PC-3 (cell line): ENCODE measurements around the gene CEP131. TPM values are rescaled to one million over a fixed set of nuclear protein-coding genes. Genes with fewer than 3 reads are reported as not detected.

Experiments
- ATAC-seq: fragments of 200-7000 bp; cut with Tn5 transposase; 2 replicates; pipeline ENCODE4 v1.9.1; 2020; ENCODE audit warnings: mild to moderate bottlenecking, moderate library complexity
- BruUV-seq: library from RNA; stranded (reverse); fragments of 400-500 nt; replicated peaks from 2 replicates; lab custom pipeline; 2021; lab: Mats Ljungman, UMichigan
- CTCF ChIA-PET: fragments of 300-600 bp; sonication (Branson Sonifier 250); formaldehyde crosslinking; loops from one replicate; lab custom pipeline; 2022; ENCODE audit warnings: antibody characterized with exemption; lab: Charles Lee
- POLR2A ChIA-PET: fragments of 300-600 bp; sonication (Branson Sonifier 250); formaldehyde crosslinking; loops from one replicate; lab custom pipeline; 2022; ENCODE audit warnings: antibody characterized with exemption; ENCODE audit not compliant: unreplicated experiment; lab: Charles Lee
- DNase-seq: peaks from one replicate; pipeline ENCODE4 v3.0.0-alpha.2; 2015
- H2AFZ ChIP-seq: fragments of 300-600 bp; sonication (generic); 2 replicates; pipeline ENCODE4 v1.6.0; 2016; ENCODE audit warnings: antibody characterized with exemption, low read length
- H3F3A ChIP-seq: fragments of 300-600 bp; sonication (generic); one replicate; pipeline ENCODE4 v1.6.0; 2017; ENCODE audit warnings: antibody characterized with exemption, low read length, control low read depth, mild to moderate bottlenecking; ENCODE audit not compliant: unreplicated experiment
- H3K27ac ChIP-seq: fragments of 300-600 bp; sonication (generic); 2 replicates; pipeline ENCODE4 v1.5.1; 2016; ENCODE audit warnings: mild to moderate bottlenecking, low read length
- H3K27me3 ChIP-seq: fragments of 300-600 bp; sonication (generic); 2 replicates; pipeline ENCODE4 v1.6.1; 2016; ENCODE audit warnings: low read length, mixed read lengths
- H3K36me3 ChIP-seq: fragments of 300-600 bp; sonication (generic); 2 replicates; pipeline ENCODE4 v1.6.1; 2016; ENCODE audit warnings: low read depth, mixed run types, low read length, mixed read lengths
- H3K4me1 ChIP-seq: fragments of 300-600 bp; sonication (generic); 2 replicates; pipeline ENCODE4 v1.5.1; 2016; ENCODE audit warnings: low read length; ENCODE audit not compliant: insufficient read depth
- H3K4me2 ChIP-seq: fragments of 300-600 bp; sonication (generic); 2 replicates; pipeline ENCODE4 v1.6.0; 2016; ENCODE audit warnings: low read length
- H3K4me3 ChIP-seq: fragments of 300-600 bp; sonication (generic); 2 replicates; pipeline ENCODE4 v1.5.1; 2016; ENCODE audit warnings: mild to moderate bottlenecking, low read length, mixed read lengths
- H3K79me2 ChIP-seq: fragments of 300-600 bp; sonication (generic); 2 replicates; pipeline ENCODE4 v1.6.1; 2017; ENCODE audit warnings: low read length, mixed read lengths
- H3K9ac ChIP-seq: fragments of 300-600 bp; sonication (generic); 2 replicates; pipeline ENCODE4 v1.6.0; 2016; ENCODE audit warnings: mild to moderate bottlenecking, low read length
- H3K9me2 ChIP-seq: fragments of 300-600 bp; sonication (generic); replicated peaks from 2 replicates; pipeline ENCODE4 v1.6.1; 2016; ENCODE audit warnings: mixed run types, low read length, mixed read lengths
- H3K9me3 ChIP-seq: fragments of 300-600 bp; sonication (generic); 2 replicates; pipeline ENCODE4 v1.6.1; 2016; ENCODE audit warnings: low read length, mixed read lengths
- H4K20me1 ChIP-seq: fragments of 300-600 bp; sonication (generic); 2 replicates; pipeline ENCODE4 v1.6.1; 2016; ENCODE audit warnings: low read length, mixed read lengths
- CTCF ChIP-seq: fragments of 300-600 bp; sonication (generic); conservative IDR thresholded peaks from 2 replicates; pipeline ENCODE4 v1.5.1; 2017; ENCODE audit warnings: antibody characterized with exemption, low read depth, mild to moderate bottlenecking, low read length
- EZH2 ChIP-seq: fragments of 300-600 bp; sonication (generic); IDR thresholded peaks from one replicate; pipeline ENCODE4 v1.6.1; 2017; ENCODE audit warnings: antibody characterized with exemption, mild to moderate bottlenecking, low read length; ENCODE audit not compliant: unreplicated experiment
- EZH2phosphoT487 ChIP-seq: fragments of 300-600 bp; sonication (generic); IDR thresholded peaks from 2 replicates; pipeline ENCODE4 v1.6.1; 2018; ENCODE audit warnings: mild to moderate bottlenecking, antibody characterized with exemption, low read length, borderline replicate concordance
- intact Hi-C: fragments of 100-400 bp; cut with micrococcal nuclease; formaldehyde crosslinking; loops from 2 replicates; pipeline ENCODE4 v1.9.0; 2023
- total RNA-seq: library from RNA; depleted of rRNA; stranded (reverse); fragments of >200 nt; gene quantifications from 2 replicates; pipeline ENCODE4 v1.2.3, GENCODE V29; 2014

The CEP131 gene
- total RNA-seq, 1 experiment from 2014 or later, result 32.1 TPM

- no peaks in the 10 kb centered on the region for H3K79me2 ChIP-seq
- no peaks in the 10 kb centered on the region for H4K20me1 ChIP-seq
- no peak overlapping the region for H3K27ac ChIP-seq
- H3K36me3 ChIP-seq, result no peaks in the 10 kb centered on the region; the same call in 1 of the 2 replicates
- no peak overlapping the region for H3K4me3 ChIP-seq
- CTCF ChIA-PET, result no interaction called here
- no peak for DNase-seq
- POLR2A ChIA-PET, result no interaction called here
- intact Hi-C loops, result no loop called here
- H3F3A ChIP-seq, result no peaks in the 10 kb centered on the region
- H3K9me3 ChIP-seq, result no peaks in the 10 kb centered on the region
- BruUV-seq, result no TSS peak
- TF ChIP-seq CTCF, result no peak
- TF ChIP-seq EZH2phosphoT487, result no peak
- TF ChIP-seq EZH2, result no peak
- H2AFZ ChIP-seq, result no peak overlapping the region
- H3K9ac ChIP-seq, result no peak overlapping the region
- no peak overlapping the region for H3K4me2 ChIP-seq
- no peaks in the 10 kb centered on the region for H3K4me1 ChIP-seq
- H3K9me2 ChIP-seq, result no peaks in the 10 kb centered on the region
- H3K27me3 ChIP-seq, result no peaks in the 10 kb centered on the region
- ATAC-seq, result no peak
These were observed 23.8 kb downstream of the CEP131 start for GRCh38 chr17:81198826-81199481.

DNA sequence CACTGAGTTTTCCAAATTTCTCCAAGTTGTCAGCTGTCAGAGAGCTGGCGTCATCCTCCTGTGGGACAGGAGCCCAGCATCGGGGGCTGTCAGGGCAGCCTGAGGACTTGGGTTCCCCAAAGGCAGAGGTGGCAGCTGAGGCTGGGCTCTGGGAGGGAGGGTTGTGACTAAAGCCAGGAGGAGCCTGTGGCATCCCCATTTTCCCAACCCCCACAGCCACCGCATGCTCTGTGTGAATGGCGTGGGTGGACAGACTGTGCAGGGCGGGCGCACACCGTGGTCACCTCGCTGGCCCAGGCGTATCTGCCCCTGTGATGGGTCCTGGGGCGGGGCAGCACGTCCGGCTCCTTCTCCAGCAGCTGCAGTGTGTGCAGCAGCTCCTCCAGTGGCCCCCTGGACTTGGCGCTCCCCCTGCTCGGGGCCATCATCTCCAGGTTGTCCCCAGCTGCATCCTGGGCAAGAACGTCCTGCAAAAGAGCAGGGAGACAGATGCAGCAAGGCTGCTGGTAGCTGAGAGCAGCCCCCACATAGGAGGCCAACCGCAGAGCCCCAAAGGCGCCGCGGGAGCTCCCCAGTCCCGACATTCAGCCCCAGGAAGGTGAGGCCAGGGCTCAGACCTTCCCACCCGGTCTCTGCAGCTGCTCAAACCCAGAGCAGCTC, 24.8 kb downstream of the CEP131 start:
- no peaks in the 10 kb centered on the region for H3F3A ChIP-seq
- H3K9ac ChIP-seq, result no peak overlapping the region
- H2AFZ ChIP-seq, result no peak overlapping the region
- no peaks in the 10 kb centered on the region; the same call in 1 of the 2 replicates for H3K36me3 ChIP-seq
- no peaks in the 10 kb centered on the region for H3K4me1 ChIP-seq
- no peaks in the 10 kb centered on the region for H3K9me3 ChIP-seq
- no peak for TF ChIP-seq EZH2
- no peaks in the 10 kb centered on the region for H4K20me1 ChIP-seq
- no peaks in the 10 kb centered on the region for H3K9me2 ChIP-seq
- no peak overlapping the region for H3K27ac ChIP-seq
- H3K27me3 ChIP-seq, result no peaks in the 10 kb centered on the region
- no peak overlapping the region for H3K4me3 ChIP-seq
- H3K79me2 ChIP-seq, result no peaks in the 10 kb centered on the region
- ChIA-PET CTCF (no interaction called here), POLR2A (no interaction called here)
- no peak for DNase-seq
- no TSS peak for BruUV-seq
- H3K4me2 ChIP-seq, result no peak overlapping the region
- ATAC-seq, result no peak
- intact Hi-C loops, result no loop called here

- intact Hi-C loops, result no loop called here
- Histone ChIP-seq H3K27me3 (no peaks in the 10 kb centered on the region), H3K4me1 (no peaks in the 10 kb centered on the region), H2AFZ (no peak overlapping the region), H3K27ac (no peak overlapping the region), H3K4me2 (no peak overlapping the region), H3K9me3 (no peaks in the 10 kb centered on the region), H3K9me2 (no peaks in the 10 kb centered on the region), H3K79me2 (no peaks in the 10 kb centered on the region), H3F3A (no peaks in the 10 kb centered on the region), H3K4me3 (no peak overlapping the region), H3K9ac (no peak overlapping the region), H3K36me3 (no peaks in the 10 kb centered on the region; the same call in 1 of the 2 replicates), H4K20me1 (no peaks in the 10 kb centered on the region)
- BruUV-seq, result no TSS peak
- ATAC-seq (no peak), DNase-seq (no peak)
- POLR2A ChIA-PET, result no interaction called here
- TF ChIP-seq EZH2 (no peak), CTCF (no peak), EZH2phosphoT487 (no peak)
- CTCF ChIA-PET, result no interaction called here
These were observed 25.4 kb downstream of the CEP131 start for GRCh38 chr17:81197409-81197795.
